ENCODE measurements around the gene COX19. TPM values are rescaled to one million over a fixed set of nuclear protein-coding genes. Genes with fewer than 3 reads are reported as not detected.

Gene COX19
- total RNA-seq, 1 experiment from 2014 or later: 24.8 TPM

GRCh38 chr7:974172-974571, 1.2 kb downstream of the COX19 start:
- Mint-ChIP-seq H3K9me3 (ENCODE audit: unreplicated experiment) (no peaks in the 10 kb centered on the region), H3K4me1 (ENCODE audit: low read depth, unreplicated experiment) (peaks cover 11% of the 10 kb centered on the region), H3K27me3 (ENCODE audit: insufficient read depth, unreplicated experiment) (no peaks in the 10 kb centered on the region), H3K36me3 (ENCODE audit: insufficient read depth, unreplicated experiment) (peaks cover 65% of the 10 kb centered on the region), H3K4me3 (ENCODE audit: unreplicated experiment) (peak overlapping the region; percentile 88), H3K27ac (ENCODE audit: unreplicated experiment) (peak overlapping the region; percentile 88)
- H3K9me3 ChIP-seq: no peaks in the 10 kb centered on the region
- no peak for DNase-seq
- H3K36me3 ChIP-seq (ENCODE audit: control insufficient read depth, insufficient read depth, low read length): 0 out of 2 replicates have a peak, but pooled peaks cover 1% of the 10 kb centered on the region
- POLR2A ChIA-PET: no interaction called here
- intact Hi-C loops (cut with micrococcal nuclease; ENCODE audit: unreplicated experiment): no loop called here
- peak overlapping the region; percentile 99 for H3K4me3 ChIP-seq (ENCODE audit: low read depth, low read length)
- CTCF ChIA-PET: interaction anchor here (2.2 kb wide), 1 partner anchor 19 kb away, joined by 10 read pairs; no protein-coding TSS in a partner anchor
- no TSS peak for BruUV-seq (replicated peaks)
- no peak for TF ChIP-seq CTCF (IDR thresholded peaks at IDR 0.05; ENCODE audit: insufficient read depth in 1 of 2, low read depth in 1 of 2, low read length in 1 of 2, severe bottlenecking in 1 of 2, unreplicated experiment in 1 of 2)
- no peaks in the 10 kb centered on the region for H3K27me3 ChIP-seq (replicated peaks; ENCODE audit: control insufficient read depth, insufficient read depth, low read length)
- H3K4me1 ChIP-seq: peaks cover 48% of the 10 kb centered on the region

- no peak for TF ChIP-seq CTCF (IDR thresholded peaks at IDR 0.05; ENCODE audit: insufficient read depth in 1 of 2, low read depth in 1 of 2, low read length in 1 of 2, severe bottlenecking in 1 of 2, unreplicated experiment in 1 of 2)
- POLR2A ChIA-PET: no interaction called here
- H3K4me1 Mint-ChIP-seq (ENCODE audit: low read depth, unreplicated experiment): peaks cover 11% of the 10 kb centered on the region
- H3K27me3 Mint-ChIP-seq (ENCODE audit: insufficient read depth, unreplicated experiment): no peaks in the 10 kb centered on the region
- Histone ChIP-seq H3K4me3 (ENCODE audit: low read depth, low read length) (no peak overlapping the region), H3K36me3 (ENCODE audit: control insufficient read depth, insufficient read depth, low read length) (0 out of 2 replicates have a peak, but pooled peaks cover 1% of the 10 kb centered on the region), H3K9me3 (no peaks in the 10 kb centered on the region), H3K27me3 (replicated peaks; ENCODE audit: control insufficient read depth, insufficient read depth, low read length) (no peaks in the 10 kb centered on the region), H3K4me1 (peaks cover 39% of the 10 kb centered on the region)
- peak overlapping the region; percentile 27 for H3K4me3 Mint-ChIP-seq (ENCODE audit: unreplicated experiment)
- peaks cover 73% of the 10 kb centered on the region for H3K36me3 Mint-ChIP-seq (ENCODE audit: insufficient read depth, unreplicated experiment)
- intact Hi-C loops (cut with micrococcal nuclease; ENCODE audit: unreplicated experiment): no loop called here
- no TSS peak for BruUV-seq (replicated peaks)
- H3K27ac Mint-ChIP-seq (ENCODE audit: unreplicated experiment): no peak overlapping the region
- DNase-seq: no peak
- CTCF ChIA-PET: no interaction called here
- H3K9me3 Mint-ChIP-seq (ENCODE audit: unreplicated experiment): no peaks in the 10 kb centered on the region
These were observed 2.0 kb downstream of the COX19 start for GRCh38 chr7:973312-973711.

GRCh38 chr7:972676-973309, 2.6 kb downstream of the COX19 start:
- intact Hi-C loops (cut with micrococcal nuclease; ENCODE audit: unreplicated experiment): no loop called here
- CTCF ChIA-PET: interaction anchor here (0.7 kb wide), 1 partner anchor 25 kb away, joined by 3 read pairs; no protein-coding TSS in a partner anchor

More at GRCh38 chr7:972676-973309, 2.6 kb downstream of the COX19 start:
- Histone ChIP-seq H3K27me3 (replicated peaks; ENCODE audit: control insufficient read depth, insufficient read depth, low read length) (no peaks in the 10 kb centered on the region), H3K9me3 (no peaks in the 10 kb centered on the region), H3K36me3 (ENCODE audit: control insufficient read depth, insufficient read depth, low read length) (0 out of 2 replicates have a peak, but pooled peaks cover 1% of the 10 kb centered on the region), H3K4me1 (peaks cover 35% of the 10 kb centered on the region), H3K4me3 (ENCODE audit: low read depth, low read length) (no peak overlapping the region)
- Mint-ChIP-seq H3K4me1 (ENCODE audit: low read depth, unreplicated experiment) (peaks cover 7% of the 10 kb centered on the region), H3K27me3 (ENCODE audit: insufficient read depth, unreplicated experiment) (no peaks in the 10 kb centered on the region), H3K4me3 (ENCODE audit: unreplicated experiment) (peak overlapping the region; percentile 27), H3K36me3 (ENCODE audit: insufficient read depth, unreplicated experiment) (peaks cover 76% of the 10 kb centered on the region), H3K9me3 (ENCODE audit: unreplicated experiment) (no peaks in the 10 kb centered on the region), H3K27ac (ENCODE audit: unreplicated experiment) (no peak overlapping the region)
- DNase-seq: no peak
- POLR2A ChIA-PET: no interaction called here
- TF ChIP-seq CTCF (IDR thresholded peaks at IDR 0.05; ENCODE audit: insufficient read depth in 1 of 2, low read depth in 1 of 2, low read length in 1 of 2, severe bottlenecking in 1 of 2, unreplicated experiment in 1 of 2): no peak
- TSS peak; percentile 26 for BruUV-seq (replicated peaks)

Data from Caco-2 (cell line).